ENCODE data around the gene PIP4K2B. TPM values are rescaled to one million over a fixed set of nuclear protein-coding genes. Genes with fewer than 3 reads are reported as not detected.
A peak's percentile ranks its signal among the peaks of the same experiment; 100 is the strongest.

PIP4K2B gene
- total RNA-seq, 1 experiment from 2014 or later, result 28.0 TPM

DNA sequence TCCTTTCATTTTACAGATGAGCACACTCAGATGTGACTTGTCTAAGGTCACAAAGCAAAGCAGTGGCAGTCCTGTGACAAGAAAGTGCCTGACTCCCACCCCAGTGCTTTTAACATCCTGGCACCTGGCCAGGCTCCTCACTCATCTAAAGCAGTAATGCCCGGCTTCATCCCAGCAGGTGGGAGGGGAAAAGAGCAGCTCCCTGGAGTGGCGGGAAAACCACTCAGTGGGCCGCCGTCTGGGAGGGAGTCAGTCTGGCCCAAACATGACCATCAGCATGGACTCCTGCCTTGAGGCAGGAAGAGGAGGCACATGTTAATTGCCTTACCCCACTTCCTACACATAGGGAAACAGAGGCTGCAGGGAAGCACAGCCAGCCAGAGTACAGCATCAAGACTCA lies 53.8 kb downstream of the PIP4K2B start:
- intact Hi-C loops (cut with micrococcal nuclease; ENCODE audit: unreplicated experiment), result no loop called here
- Histone ChIP-seq H3K9me3 (ENCODE audit: low read depth, low read length, poor library complexity, severe bottlenecking) (no peaks in the 10 kb centered on the region), H3K36me3 (ENCODE audit: insufficient read depth, low read length, poor library complexity, severe bottlenecking) (no peaks in the 10 kb centered on the region), H3K4me3 (ENCODE audit: low read depth, low read length, poor library complexity, severe bottlenecking) (peak overlapping the region; percentile 86), H3K27me3 (replicated peaks; ENCODE audit: insufficient read depth, low read depth, low read length, poor library complexity) (no peaks in the 10 kb centered on the region), H3K4me1 (ENCODE audit: insufficient read depth, low read length, poor library complexity, severe bottlenecking) (peaks cover 25% of the 10 kb centered on the region), H3K27ac (ENCODE audit: low read depth, low read length, poor library complexity, severe bottlenecking) (no peak overlapping the region)
- no TSS peak for BruUV-seq (replicated peaks)
- TF ChIP-seq, protein P1, sequence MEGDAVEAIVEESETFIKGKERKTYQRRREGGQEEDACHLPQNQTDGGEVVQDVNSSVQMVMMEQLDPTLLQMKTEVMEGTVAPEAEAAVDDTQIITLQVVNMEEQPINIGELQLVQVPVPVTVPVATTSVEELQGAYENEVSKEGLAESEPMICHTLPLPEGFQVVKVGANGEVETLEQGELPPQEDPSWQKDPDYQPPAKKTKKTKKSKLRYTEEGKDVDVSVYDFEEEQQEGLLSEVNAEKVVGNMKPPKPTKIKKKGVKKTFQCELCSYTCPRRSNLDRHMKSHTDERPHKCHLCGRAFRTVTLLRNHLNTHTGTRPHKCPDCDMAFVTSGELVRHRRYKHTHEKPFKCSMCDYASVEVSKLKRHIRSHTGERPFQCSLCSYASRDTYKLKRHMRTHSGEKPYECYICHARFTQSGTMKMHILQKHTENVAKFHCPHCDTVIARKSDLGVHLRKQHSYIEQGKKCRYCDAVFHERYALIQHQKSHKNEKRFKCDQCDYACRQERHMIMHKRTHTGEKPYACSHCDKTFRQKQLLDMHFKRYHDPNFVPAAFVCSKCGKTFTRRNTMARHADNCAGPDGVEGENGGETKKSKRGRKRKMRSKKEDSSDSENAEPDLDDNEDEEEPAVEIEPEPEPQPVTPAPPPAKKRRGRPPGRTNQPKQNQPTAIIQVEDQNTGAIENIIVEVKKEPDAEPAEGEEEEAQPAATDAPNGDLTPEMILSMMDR (conservative IDR thresholded peaks at IDR 0.05; ENCODE audit: low read depth, low read length), result no peak
- TF ChIP-seq EZH2 (IDR thresholded peaks at IDR 0.05; ENCODE audit: borderline replicate concordance, low read depth, low read length, poor library complexity, severe bottlenecking), result no peak
- CTCF ChIA-PET, result no interaction called here
- DNase-seq (ENCODE audit: low spot score), result peak; percentile 61
- POLR2A ChIA-PET (ENCODE audit: low non-redundant PET), result interaction anchor here (0.6 kb wide), 1 partner anchor 31 kb away, joined by 3 read pairs; no protein-coding TSS in a partner anchor

DNA sequence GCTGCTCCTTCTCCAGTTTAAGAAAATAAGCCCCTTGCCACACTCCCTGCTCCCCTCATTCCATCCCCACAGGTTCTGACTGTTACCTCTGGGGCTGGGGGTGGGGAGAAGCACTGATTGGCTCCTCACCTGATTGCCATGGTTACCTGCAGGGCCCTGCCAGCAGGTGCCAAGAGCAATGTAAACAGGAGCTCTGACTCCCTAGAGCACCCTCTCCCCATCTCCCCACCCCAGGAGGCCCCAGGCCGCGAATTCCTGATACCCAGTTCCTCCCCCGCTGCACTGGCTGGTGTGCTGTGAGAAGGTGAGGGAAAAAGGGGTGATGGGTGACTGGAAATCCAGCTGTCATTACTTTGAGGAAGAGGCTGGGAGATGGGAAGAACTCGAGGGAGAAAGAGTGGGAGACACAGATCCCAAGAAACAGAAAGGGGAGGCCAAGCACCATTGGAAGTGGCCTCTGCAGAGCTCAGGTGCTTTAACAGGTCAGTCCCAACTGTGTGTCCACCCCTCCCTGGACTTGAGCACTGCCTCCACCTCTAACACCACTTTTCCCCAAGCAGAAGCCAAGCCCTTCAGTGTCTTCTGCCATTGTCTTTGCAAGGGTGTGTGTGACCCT lies 55.7 kb downstream of the PIP4K2B start:
- no peak for DNase-seq (ENCODE audit: low spot score)
- H3K27me3 ChIP-seq (replicated peaks; ENCODE audit: insufficient read depth, low read depth, low read length, poor library complexity), result no peaks in the 10 kb centered on the region
- TF ChIP-seq, protein P1 (conservative IDR thresholded peaks at IDR 0.05; ENCODE audit: low read depth, low read length), result no peak
- TF ChIP-seq EZH2 (IDR thresholded peaks at IDR 0.05; ENCODE audit: borderline replicate concordance, low read depth, low read length, poor library complexity, severe bottlenecking), result no peak
- ChIA-PET POLR2A (ENCODE audit: low non-redundant PET) (no interaction called here), CTCF (no interaction called here)
- no peaks in the 10 kb centered on the region for H3K36me3 ChIP-seq (ENCODE audit: insufficient read depth, low read length, poor library complexity, severe bottlenecking)
- no peaks in the 10 kb centered on the region for H3K9me3 ChIP-seq (ENCODE audit: low read depth, low read length, poor library complexity, severe bottlenecking)
- no TSS peak for BruUV-seq (replicated peaks)
- H3K27ac ChIP-seq (ENCODE audit: low read depth, low read length, poor library complexity, severe bottlenecking), result no peak overlapping the region
- H3K4me1 ChIP-seq (ENCODE audit: insufficient read depth, low read length, poor library complexity, severe bottlenecking), result peaks cover 20% of the 10 kb centered on the region
- H3K4me3 ChIP-seq (ENCODE audit: low read depth, low read length, poor library complexity, severe bottlenecking), result no peak overlapping the region
- intact Hi-C loops (cut with micrococcal nuclease; ENCODE audit: unreplicated experiment), result no loop called here

DNA sequence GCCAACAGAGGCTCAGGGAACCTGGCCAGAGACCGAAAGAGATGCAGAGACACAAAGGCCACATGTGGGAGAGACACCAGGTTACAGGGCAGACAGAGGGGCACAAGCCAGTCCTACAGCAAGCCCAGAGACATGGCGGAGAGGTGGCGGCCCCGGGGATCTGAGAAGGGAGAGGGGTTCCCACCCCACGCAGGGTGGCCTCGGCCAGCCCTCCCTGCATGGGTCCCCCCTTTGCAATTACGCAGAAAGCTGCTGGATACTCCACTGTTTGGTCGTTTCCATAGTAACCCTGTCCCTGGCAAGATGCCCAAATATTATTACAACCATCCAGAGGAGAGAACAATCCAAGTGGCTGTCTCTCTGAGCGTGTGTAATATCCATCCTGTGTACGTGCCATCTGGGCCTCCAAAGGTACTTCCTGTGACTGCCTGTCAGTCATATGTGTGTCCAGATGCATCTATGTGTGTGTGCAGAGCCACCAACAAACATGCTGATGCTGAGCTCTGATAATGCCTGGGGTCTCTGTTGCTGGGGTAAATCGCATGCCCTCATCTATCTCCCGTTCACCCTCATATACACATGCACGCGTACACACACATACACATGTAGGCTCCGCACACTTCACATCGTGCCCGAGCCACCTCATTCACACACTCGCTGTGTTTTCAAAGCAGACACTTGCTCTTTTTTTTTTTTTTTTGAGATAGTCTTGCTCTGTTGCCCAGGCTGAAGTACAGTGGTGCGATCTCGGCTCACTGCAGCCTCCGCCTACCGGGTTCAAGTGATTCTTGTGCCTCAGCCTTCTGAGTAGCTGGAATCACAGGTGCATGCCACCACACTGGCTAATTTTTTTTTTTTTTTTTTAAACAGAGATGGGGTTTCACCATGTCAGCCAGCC lies 56.7 kb downstream of the PIP4K2B start:
- Histone ChIP-seq H3K36me3 (ENCODE audit: insufficient read depth, low read length, poor library complexity, severe bottlenecking) (peaks cover 3% of the 10 kb centered on the region), H3K27me3 (replicated peaks; ENCODE audit: insufficient read depth, low read depth, low read length, poor library complexity) (no peaks in the 10 kb centered on the region), H3K4me3 (ENCODE audit: low read depth, low read length, poor library complexity, severe bottlenecking) (no peak overlapping the region), H3K9me3 (ENCODE audit: low read depth, low read length, poor library complexity, severe bottlenecking) (no peaks in the 10 kb centered on the region), H3K4me1 (ENCODE audit: insufficient read depth, low read length, poor library complexity, severe bottlenecking) (peaks cover 20% of the 10 kb centered on the region), H3K27ac (ENCODE audit: low read depth, low read length, poor library complexity, severe bottlenecking) (peak overlapping the region; percentile 60)
- BruUV-seq (replicated peaks), result no TSS peak
- ChIA-PET POLR2A (ENCODE audit: low non-redundant PET) (no interaction called here), CTCF (no interaction called here)
- TF ChIP-seq EZH2 (IDR thresholded peaks at IDR 0.05; ENCODE audit: borderline replicate concordance, low read depth, low read length, poor library complexity, severe bottlenecking), result no peak
- TF ChIP-seq, protein P1 (conservative IDR thresholded peaks at IDR 0.05; ENCODE audit: low read depth, low read length), result no peak
- DNase-seq (ENCODE audit: low spot score), result peak; percentile 72
- intact Hi-C loops (cut with micrococcal nuclease; ENCODE audit: unreplicated experiment), result no loop called here
